NCI-H2196 (cell line): Measurements from ENCODE around the gene CIAPIN1.
"Not testable (repeated sequence)": the region's sequence is repeated elsewhere in the genome, so short reads cannot be mapped to it uniquely, and the experiment has no call there.

Experiments used
- DNase-seq: peaks from one replicate; lab custom pipeline; 2025; ENCODE audit not compliant: unreplicated experiment; lab: John Stamatoyannopoulos, UW

The CIAPIN1 gene

DNA sequence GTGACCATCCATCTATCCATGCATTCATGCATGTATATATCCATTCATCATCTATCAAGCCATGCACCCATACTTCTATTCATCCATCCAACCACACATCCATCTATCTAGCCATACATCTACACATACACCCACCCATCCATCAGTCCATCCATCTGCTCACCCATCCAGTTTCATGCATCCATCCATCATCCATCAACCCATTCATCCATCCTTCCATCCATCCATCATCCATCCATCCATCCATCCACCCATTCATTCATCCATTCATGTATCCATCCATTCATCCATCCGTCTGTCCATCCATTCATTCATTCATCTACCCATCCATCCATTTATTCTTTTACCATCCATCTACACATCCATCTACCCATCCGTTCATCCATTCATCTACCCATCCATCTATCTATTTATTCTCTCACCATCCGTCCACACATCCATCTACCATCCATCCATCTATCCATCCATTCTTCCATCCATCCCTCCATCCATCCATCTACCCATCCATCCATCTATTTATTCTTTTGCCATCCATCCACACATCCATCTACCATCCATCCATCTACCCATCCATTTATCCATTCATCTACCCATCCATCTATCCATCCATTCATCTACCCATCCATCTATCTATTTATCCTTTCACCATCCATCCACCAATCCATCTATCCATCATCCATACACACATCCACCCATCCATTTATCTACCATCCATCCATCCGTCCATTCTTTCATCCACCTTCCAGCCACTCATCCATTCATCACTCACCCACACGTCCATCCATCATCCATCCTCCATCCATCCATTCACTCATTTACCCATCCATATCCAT, 39.4 kb downstream of the CIAPIN1 start:
- DNase-seq: no peak

DNA sequence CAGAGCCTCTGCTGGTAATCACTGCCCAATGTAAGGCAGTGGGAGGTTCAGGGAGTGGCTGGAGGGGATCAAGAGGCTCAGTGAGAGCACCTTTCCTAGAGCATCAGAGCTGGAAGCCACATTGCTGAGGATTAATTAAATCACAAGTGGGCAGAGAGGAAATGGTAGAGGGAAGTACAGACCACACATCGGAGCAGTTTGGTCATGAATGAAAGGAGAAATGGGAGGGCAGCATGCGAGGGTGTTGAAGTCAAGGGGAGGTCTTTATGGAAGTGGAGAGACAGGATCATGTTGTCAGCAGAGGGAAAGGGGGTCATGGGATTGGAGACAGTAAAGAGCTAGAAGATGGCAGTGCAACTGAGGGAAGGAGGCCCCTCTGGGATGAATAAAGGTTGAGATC, 40.3 kb downstream of the CIAPIN1 start:
- DNase-seq: no peak

DNA sequence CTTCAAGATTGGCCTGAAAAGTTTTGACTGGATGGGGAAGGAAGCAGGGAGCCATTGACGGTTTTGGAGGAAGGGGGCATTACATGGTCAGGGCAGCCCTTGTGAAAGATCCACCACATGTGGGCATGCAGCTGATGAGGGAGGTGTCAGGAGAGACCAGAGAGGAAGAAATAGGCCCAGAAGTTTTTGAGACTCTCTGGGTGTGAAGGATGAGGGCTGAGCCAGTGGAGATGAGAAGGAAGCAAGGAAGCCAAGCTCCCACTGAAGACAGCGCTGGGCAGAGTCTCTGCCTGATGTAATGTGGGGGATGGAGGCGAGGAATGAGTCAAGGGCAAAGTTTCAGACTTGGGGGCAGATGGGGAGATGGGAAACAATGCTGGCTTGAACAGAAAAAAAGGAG, 42.1 kb downstream of the CIAPIN1 start:
- no peak for DNase-seq

DNA sequence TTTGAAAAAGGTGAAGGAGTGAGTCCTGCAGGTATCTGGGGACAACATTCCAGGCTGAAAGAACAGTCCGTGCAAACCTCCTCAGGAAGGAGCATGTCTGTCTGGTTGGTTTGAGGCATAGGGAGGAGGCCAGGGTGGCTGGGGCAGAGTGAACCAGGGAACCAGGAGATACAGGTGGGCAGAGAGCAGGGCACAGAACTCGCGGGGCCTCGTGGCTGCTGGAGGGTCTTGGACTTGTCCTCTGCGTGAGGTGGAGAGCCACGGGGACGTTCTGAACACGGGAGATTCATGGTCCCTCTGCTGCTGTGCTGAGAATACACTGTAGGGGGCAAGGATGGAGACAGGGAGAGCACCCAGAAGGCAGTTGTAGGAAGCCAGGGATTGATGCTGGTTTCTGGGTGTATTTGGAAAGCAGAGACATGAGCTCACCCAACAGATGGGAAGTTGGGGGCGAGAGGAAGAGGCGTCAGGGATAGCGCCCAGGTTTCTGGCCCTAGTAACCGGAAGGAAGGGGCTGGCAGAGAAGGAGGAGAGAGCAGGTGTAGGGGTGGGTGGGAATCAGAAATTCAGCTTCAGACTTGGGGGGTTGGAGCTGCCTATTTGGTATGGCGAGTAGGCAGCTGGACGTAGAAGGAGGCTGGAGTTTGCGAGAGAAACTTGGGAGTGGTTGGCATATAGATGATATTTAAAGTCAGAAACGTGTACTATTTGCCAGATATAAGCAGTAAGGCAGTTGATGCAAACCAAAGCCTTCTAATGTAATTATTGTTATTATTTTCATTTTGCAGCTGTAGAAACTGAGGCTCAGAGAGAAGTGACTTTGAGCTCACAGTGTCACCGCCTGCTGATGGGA, 43.0 kb downstream of the CIAPIN1 start, which contains the start of gene CCL17:
Gene CCL17, plus strand, starts transcription at position 803 of the 853 bp plus-strand sequence. CDS start 9,166 bp downstream, outside the sequence.
- no peak for DNase-seq

DNA sequence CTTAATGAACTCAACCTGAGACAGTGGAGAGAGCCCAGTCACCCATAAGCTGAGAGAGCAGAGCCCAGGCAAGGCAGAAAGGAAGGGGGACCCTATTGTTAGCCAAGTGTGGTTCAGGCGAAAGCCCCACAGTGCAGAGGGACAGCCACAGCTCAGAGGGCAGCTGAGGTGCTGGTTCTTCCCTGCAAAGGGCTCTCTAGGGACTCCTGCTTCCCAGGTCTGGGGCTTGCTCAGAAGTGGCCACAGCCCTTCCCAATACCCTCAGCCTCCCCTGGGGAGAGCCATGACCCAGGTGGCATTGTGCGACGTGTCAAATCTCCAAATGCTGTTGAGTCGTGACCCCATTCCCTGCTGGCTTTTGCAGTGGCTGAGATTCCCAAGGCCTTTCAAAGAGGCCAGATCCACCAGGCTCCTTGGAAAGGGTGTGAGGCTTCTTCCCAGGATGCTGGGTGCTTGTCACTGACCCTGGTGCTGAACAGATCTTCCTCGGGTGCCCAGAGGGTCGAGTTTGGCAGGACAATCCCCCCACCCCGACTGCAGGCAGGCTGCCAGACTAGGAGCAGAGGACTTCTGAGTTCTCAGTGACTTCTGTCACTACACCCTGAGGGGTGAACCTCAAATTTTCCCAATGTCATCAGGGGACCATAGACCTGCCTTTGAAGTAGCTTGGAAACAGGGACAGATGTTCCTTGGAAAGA, 45.1 kb downstream of the CIAPIN1 start:
- DNase-seq: no peak

DNA sequence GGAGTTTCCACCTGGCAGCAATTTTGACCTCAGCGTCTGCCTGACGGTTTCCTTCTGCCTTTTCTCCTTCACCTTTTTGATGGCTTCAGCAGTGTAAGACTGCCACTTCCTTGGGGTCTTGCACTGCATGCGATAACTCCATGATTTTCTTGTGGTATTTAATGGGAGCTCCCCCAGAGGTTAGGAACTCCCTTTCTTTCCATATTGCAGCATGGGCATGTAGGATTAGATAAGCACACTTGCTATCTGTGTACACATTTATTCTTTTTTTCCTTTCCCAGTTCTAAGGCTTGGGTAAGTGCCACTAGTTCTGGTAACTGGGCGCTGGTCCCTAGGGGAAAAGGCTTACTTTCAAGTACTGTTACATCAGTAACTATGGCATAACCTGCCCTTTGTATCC, 49.7 kb downstream of the CIAPIN1 start:
- not testable (repeated sequence) for DNase-seq

- no peak for DNase-seq
Measured at GRCh38 chr16:57396786-57397185, 50.4 kb downstream of the CIAPIN1 start.

DNA sequence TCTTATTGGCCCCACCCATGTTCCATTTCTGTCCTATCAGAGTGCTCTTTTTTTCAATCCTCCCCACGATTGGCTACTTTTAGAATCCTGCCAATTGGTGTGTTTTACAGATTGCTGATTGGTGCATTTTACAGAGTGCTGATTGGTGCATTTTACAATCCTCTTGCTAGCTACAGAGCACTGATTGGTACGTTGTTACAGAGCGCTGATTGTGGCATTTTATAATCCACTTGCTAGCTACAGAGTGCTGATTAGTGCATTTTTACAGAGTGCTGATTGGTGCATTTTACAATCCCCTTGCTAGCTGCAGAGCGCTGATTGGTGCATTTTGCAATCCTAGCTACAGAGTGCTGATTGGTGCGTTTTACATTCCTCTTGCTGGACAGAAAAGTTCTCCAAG, 52.2 kb downstream of the CIAPIN1 start:
- DNase-seq: no peak

DNA sequence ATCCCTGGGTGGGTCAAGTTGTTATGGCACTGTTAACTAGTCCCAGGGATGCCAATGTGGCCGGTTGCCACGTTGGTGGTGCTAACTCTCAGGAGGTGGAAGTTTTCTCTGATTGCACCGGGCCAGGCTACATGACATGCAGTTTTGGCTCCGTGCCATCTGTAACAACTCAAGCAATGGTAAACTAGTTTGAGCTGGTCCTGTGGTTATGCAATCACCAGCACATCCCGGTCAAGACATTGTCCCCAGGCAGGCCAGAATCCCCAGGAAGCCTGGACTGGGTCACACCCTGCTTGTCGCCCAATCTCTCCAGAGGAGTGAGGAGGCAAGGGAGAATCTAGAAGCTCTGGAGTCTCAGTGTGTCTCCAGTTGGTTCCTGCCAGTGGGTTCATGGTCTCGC, 52.7 kb downstream of the CIAPIN1 start:
- DNase-seq: peak; percentile 21

GRCh38 chr16:57392694-57393093, 54.5 kb downstream of the CIAPIN1 start:
- DNase-seq: no peak

- no peak for DNase-seq
Measured at GRCh38 chr16:57391708-57392107, 55.5 kb downstream of the CIAPIN1 start.

DNA sequence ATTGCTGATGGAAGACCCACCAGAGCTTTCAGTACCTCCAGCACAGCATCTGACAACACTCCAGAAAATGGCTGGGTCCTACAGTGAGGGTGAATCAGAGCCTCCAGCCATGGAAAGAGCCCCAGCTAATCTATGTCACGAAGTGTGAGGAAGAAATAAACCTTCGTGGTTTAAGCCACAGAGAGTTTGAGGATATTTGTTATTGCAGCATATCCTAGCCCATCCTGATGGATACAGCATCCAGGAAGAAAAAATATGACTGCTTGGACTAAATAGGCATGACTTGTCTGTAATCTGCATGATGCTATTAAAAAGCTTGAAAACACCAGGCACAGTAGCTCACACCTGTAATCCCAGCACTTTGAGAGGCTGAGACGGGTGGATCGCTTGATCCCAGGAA, 55.9 kb downstream of the CIAPIN1 start:
- DNase-seq: no peak

DNA sequence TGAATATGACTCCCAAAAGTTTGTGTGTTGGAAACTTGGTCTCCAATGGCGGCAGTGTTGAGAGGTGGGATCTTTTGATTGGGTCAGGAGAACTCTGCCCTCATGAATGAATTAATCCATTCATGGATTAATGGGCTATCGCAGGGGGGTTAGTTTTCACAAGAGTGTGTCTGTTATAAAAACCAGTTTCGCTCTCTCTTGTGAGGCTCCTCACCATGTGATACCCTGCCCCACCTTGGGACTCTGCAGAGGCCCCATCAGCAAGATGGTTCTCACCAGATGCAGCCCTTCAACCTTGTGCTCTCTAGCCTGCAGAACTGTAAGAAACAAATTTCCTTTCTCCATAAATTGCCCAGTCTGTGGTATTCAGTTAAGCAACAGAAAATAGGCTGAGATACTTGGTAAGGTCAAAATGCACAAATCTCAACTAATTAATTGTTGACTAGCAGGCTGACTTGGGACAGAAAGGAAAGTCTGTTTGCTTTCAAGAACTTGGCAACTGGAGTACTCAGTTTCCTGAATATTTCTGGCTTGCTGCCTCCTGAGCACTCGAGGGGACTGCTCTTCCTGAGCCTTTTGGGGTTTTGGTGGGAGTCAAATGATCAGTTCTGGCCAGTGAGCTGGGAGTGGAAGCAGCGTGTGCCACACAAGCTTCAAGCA, 56.4 kb downstream of the CIAPIN1 start:
- no peak for DNase-seq

- DNase-seq: no peak
Measured at GRCh38 chr16:57389087-57389468, 58.1 kb downstream of the CIAPIN1 start.

GRCh38 chr16:57388359-57389086, 58.7 kb downstream of the CIAPIN1 start:
- no peak for DNase-seq

GRCh38 chr16:57387598-57388354, 59.4 kb downstream of the CIAPIN1 start:
- DNase-seq: no peak

GRCh38 chr16:57386381-57386951, 60.7 kb downstream of the CIAPIN1 start:
- DNase-seq: no peak

DNA sequence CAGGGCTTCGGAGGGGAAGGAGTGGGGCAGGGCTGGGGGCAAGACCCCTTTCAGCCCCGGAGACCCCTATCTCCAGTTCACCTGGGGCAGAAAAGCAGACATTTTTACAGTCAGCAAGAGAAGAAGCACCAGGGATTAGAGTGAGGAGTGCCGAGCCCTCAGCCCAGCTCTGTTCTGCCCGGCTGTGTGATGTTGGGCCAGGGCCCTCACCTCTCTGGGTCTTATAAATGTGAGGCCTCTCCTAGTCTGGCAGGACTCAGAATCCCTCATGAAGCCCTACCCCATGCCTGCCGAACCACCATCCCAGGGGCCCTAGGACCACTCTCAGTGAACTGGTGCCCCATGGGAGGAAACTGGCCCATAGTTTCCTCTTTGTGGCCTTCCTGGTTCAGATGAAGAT, 62.1 kb downstream of the CIAPIN1 start:
- DNase-seq: no peak
